Measurements from ENCODE around the gene EEIG2.
"Not testable (repeated sequence)": the region's sequence is repeated elsewhere in the genome, so short reads cannot be mapped to it uniquely, and the experiment has no call there.

EEIG2 gene

DNA sequence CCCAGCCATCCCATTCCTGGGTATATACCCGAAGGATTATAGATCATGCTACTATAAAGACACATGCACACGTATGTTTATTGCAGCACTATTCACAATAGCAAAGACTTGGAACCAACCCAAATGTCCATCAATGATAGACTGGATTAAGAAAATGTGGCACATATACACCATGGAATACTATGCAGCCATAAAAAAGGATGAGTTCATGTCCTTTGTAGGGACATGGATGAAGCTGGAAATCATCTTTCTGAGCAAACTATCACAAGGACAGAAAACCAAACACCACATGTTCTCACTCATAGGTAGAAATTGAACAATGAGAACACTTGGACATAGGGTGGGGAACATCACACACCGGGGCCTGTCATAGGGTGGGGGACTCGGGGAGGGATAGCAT is 12.4 kb upstream of the EEIG2 start:
- not testable (repeated sequence) for DNase-seq (ENCODE audit: low read depth)

DNA sequence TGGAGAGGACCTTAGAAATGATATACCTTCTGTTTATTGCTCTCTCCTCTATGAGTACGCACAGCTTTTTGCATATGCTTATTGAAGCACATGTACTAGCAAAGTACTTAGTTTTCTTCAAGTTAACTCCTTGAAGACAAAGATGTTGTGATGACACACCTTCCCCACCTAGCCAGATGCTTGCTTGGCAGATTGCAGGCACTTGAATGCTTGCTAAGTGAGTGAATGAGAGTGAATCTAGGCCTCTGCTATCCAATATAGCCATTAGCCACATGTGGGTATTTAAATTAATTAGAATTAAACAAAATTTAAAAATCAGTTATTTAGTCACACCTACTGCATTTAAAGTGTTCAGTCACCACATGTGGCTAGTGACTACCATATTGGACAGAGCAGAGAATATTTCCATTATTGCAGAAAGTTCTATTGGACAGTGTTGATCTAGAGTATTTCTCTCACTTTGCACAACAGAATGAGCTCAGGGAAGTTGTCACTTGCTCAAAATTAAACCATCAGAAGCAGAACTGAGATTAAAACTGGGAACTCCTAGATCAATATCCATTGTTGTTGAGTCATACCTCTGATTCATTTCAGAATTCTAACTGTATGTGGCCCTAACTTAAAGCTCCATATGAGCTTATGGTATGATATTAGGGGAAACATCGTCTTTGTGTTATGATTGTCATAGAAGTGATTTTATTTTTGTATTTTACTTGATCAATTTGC is 8.6 kb upstream of the EEIG2 start:
- no peak for DNase-seq (ENCODE audit: low read depth)

DNA sequence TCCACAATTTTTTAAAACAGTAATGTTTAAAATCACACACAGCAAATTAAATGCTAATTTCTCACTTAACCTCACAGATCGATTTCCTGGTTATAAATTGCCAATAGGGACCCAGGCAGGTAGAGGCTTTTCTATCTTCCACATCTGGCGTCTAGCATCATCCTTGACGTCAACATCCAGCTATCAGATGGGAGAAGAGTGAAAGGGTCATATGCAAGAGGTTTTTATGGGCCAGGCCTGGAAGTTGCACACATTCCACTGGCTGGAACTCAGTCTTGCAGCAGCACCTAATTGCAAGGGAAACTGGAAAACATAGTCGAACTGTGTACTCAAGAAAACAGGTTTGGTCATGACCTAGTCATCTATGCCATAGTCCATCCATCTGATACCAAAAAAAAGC is 6.0 kb upstream of the EEIG2 start:
- peak; percentile 38 for DNase-seq (ENCODE audit: low read depth)

DNA sequence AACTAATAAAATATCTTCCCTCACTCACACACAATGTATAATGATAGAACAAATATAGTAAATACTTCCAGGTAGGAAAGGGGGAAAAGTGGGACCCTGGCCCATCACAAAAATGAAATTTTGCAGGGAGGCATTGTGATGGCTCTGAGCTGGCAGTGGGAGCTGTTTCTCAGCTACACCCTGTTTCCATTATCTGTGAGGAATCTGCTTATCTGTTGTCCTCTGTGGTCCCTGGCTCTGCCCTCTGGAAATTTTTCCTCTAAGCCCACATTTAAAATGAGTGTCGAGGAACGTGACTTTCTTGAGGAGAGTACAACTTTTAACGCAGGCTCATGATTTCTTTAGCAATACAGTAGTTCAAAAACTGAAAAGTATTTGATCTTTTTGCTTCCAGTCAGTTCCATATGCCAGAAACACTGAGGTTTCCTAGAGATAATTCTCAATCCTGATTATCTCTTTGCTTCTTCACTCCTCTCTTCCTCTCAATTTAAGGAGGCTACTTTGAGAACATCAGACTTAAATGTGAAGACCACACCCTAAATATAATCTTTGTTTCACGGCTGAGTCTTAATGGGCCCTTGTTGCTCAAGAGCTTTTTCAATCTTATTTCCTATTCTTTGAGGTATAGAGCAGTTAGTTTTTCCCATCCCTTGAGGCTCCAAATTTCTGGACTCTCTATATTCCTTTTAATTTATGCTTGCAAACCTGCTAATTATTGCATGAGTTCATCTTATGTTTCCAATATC is 5.0 kb upstream of the EEIG2 start:
- no peak for DNase-seq (ENCODE audit: low read depth)

DNA sequence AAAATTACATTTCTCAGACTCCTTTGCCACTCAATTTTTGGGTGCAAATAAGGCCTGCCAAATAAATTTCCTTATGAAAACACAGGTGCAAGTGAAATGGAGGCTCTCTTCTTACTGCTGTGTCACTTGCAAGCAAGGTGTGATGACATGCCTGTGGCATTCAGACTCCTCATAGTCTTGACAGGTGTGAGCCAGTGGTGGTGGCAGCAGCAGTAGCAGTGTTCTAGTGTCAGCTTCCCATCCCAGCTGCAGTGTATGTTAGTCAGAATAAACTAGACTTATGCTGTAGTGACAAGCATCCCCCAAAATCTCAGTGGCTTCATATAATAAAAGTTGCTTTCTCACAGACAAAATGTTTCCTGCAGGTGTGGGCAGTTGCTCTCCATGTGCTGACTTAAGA is 3.8 kb upstream of the EEIG2 start:
- no peak for DNase-seq (ENCODE audit: low read depth)

GRCh38 chr1:108556499-108556898 is 3.4 kb upstream of the EEIG2 start:
- DNase-seq (ENCODE audit: low read depth), result no peak

DNA sequence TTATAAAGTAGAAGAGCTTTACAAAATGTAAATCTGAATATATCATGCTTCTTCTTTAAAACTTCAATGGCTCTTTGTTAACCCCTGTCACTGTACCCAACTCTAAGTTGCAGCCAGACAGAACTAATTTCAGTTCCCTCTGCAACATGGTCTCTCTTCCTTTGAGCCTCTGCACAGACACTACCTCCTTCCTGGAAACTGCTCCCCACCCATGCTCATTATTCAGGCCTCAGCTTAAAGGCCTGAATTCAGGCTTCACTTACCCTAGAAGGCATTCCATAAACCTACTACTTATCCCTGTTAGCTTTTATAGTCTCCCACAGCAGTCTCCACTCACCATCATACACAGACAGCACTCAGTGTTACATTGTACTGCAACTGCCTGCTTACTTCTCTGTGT is 2.6 kb upstream of the EEIG2 start:
- DNase-seq (ENCODE audit: low read depth), result no peak

- DNase-seq (ENCODE audit: low read depth), result peak; percentile 34
Observed at GRCh38 chr1:108560189-108560873, 431 bp downstream of the EEIG2 start.

- DNase-seq (ENCODE audit: low read depth), result peak; percentile 66
Observed at GRCh38 chr1:108560874-108561459, 1.1 kb downstream of the EEIG2 start.

- DNase-seq (ENCODE audit: low read depth), result peak; percentile 21
Observed at GRCh38 chr1:108561689-108562326, 1.9 kb downstream of the EEIG2 start.

DNA sequence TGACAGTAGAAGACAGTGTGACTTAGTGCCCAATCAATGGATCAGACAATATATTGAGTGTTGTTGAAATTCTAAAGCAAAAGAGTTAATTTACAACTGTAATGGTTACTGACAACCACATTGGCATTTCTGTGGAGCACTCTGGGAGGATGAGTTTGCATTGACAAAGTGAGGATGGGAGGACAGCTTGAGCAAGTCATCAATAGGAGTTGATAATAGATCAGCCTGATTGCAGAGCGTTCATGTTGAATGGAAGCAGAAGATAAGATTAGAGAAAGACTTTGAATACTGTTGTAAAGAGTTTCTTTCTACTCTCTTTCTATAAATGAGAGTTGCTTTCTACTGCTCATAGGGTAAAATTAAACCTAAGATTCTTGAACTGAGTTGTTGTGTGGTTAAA is 3.9 kb downstream of the EEIG2 start:
- DNase-seq (ENCODE audit: low read depth), result no peak

DNA sequence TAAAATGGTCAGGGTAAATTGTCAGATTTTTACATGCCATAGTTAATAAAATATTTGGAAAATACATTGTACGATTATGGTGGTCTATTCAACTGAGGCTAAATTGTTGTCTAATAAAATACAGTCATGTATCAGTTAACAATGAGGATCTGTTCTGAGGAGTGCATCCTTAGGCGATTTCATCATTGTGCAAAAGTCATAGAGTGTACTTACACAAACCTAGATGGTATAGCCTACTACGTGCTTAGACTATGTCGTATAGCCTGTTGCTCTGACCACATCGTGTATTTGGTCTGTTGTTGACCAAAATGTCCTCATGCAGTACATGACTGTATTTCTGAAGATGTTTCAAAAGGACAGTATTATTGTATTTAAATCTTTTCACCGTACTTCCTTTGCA is 5.2 kb downstream of the EEIG2 start:
- DNase-seq (ENCODE audit: low read depth), result no peak

DNA sequence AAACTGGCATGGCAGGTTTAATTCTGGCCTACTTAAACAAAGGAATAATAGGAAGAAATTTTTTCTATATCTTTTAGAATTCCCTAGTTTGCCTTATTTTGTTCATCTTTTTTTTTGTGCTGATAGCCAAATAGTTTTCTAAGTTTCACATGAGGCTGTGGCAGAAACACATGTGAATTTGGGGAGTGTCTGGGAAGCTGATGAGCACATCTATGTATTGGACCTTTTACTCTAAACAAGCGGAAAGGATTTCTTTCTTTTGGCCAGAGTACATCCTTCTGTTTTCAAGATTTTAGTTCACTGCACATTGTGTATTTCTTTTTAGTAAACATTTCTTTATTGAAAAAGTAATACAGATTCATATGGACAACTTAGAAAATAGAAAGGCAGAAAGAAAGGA is 5.6 kb downstream of the EEIG2 start:
- no peak for DNase-seq (ENCODE audit: low read depth)

DNA sequence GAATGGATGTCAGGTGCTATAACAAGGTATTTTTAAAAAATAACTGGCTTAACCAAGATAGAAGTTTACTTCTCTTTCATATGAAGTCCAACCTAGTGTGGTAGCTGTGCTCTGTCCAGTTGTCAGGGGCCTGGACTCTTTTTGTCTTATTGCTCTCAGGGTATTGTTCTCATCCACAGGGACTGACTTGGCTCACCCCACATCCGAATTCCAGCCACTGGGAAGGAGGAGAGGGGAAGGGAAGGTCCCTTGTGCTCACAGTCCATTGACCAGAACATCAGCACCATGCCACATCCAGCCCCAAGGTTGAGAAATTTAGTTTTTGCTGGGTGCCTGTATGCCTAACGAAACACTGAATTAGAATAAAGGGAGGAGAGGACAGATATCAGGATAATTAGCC is 8.7 kb downstream of the EEIG2 start:
- no peak for DNase-seq (ENCODE audit: low read depth)

DNA sequence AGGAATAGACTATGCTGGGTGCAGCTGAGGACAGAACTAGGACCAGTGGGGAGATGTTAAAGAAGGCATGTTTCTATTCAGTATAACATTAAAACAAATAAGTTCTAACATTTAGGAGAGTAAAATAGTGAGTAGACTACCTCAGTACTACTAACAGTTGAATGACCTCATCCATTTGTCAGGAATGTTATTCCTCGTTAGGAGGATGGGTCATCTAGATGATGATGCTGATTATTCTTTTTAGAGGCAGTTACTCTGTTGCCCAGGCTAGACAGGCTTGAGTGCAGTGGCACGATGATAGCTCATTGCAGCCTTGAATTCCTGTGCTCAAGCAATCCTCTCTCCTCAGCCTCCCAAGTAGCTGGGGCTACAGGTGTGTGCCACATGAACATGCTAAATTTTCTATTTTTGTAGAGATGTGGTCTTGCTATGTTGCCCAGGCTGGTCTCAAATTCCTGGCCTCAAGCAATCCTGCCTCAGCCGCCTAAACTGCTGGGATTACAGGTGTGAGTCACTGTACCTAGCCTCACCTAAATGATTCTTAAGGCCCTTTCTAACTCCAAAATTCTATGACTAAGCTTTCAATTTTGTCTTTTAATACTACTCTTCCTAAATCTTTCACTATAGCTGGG is 9.3 kb downstream of the EEIG2 start:
- peak; percentile 60 for DNase-seq (ENCODE audit: low read depth)

DNA sequence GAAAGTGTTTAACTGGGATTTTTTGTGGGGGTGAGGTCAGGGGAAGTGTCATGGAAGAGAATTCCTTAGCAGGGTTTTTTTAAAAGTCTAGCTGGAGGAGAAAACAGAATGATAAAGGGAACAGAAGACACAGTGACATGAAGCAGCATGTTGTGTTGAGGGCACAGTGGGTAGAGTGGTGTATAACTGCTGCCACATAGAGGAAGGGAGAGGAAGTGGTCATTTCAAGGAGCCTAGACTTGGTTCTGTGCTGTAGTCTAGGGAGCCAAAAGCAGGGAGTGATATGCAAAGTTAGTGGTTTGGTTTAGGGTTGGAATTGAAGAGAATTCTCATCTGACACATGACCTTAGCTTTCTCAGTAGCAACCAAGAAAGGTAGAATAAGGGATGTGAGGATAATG is 10.2 kb downstream of the EEIG2 start:
- peak; percentile 46 for DNase-seq (ENCODE audit: low read depth)

GRCh38 chr1:108570998-108571401 is 11.1 kb downstream of the EEIG2 start:
- DNase-seq (ENCODE audit: low read depth), result no peak

DNA sequence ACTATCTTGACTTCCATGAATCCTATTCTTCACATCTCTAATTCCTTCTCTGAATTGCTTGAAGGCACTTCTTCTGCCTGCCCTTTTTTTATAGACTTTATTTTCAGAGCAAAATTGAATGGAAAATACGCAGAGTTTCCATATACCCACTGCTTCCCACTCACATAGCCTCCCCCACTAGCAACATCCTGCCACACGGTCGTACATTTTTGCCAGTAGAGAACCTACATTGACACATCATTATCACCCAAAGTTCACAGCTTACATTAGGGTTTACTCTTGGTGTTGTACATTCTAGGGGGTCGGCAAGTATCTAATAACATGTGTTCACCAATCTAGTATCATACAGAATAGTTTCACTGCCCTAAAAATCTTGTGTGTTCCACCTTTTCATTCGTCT is 12.3 kb downstream of the EEIG2 start:
- no peak for DNase-seq (ENCODE audit: low read depth)

DNA sequence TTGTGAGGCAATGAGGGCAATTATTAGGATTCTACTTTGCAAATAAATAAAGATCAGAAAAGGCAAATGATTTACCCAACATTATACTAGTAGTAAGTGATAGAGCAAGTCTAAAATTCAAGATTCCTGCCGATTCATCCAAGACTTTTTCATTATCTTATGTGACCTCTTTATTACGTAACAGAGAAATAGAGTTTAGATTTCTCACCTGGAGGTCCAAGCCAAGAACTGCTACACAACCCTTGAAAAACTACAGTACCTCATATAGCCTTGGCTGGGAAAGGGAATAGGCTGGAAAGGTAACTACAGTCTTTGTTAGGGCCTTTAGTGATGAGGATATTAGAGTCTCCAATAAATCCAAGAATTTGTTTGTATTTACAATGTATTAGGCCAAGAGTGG is 13.3 kb downstream of the EEIG2 start:
- DNase-seq (ENCODE audit: low read depth), result no peak

GRCh38 chr1:108574008-108574407 is 14.1 kb downstream of the EEIG2 start:
- no peak for DNase-seq (ENCODE audit: low read depth)

GRCh38 chr1:108575375-108575774 is 15.5 kb downstream of the EEIG2 start:
- DNase-seq (ENCODE audit: low read depth), result peak; percentile 17
